NCI-H69 (cell line): ENCODE data around the gene LRCH3.

Experiments used
- DNase-seq: peaks from one replicate; lab custom pipeline; 2025; lab: John Stamatoyannopoulos, UW

Gene LRCH3

DNA sequence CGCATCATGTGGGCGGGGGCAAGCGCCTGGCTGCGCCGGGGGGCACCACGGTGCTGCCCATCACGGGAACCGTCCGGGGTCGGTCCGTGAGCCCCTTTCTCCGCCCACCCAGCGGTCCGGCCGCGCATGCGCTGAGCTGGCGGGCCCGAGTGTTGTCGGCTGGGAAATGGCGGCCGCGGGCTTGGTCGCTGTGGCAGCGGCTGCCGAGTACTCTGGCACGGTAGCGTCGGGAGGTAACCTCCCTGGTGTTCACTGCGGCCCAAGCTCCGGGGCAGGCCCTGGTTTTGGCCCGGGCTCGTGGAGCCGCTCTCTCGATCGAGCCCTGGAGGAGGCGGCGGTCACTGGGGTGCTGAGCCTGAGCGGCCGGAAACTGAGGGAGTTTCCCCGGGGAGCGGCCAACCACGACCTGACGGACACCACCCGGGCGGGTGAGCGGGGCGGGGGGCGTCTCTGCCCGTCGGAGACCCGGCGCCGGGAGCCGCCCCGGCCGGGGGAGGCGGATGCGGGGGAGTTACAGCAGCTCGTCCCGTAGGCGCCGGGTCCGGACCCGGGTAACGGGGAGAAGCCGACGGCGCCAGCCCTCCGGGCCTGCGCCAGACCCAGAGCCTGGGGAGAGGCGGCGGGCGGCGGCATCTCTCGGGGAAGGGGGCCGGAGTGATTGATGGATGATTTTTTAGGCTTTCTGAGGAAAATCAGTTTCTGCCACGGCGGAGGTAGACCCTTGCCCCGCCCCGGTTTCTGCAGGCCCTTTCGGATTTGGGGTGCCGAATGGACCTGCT lies at the start of gene LRCH3:
Gene LRCH3 (plus strand): TSS at position 142 of the 779 bp plus-strand sequence. CDS start 25 bp downstream, at position 167.
- DNase-seq, result peak; percentile 88

DNA sequence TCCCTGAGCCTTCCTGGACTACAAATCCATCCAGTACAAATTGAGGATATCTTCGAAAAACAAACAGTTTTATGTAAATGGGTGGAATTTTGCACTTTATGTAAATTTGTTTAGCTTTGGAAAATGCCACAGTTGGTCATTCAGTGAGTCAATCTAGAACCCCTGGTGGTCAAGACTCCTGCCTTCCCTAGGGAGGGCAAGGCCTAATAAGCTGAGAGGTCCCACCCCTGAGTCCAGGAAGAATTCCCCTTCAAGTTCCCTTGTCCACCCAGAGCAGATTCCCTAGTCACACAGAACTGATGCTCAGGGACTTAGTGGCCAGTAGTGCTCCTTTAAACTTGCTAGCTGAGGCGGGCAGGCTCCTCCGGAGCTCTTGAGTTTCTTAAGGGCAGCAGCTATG lies 48.3 kb upstream of the LRCH3 start:
- no peak for DNase-seq

DNA sequence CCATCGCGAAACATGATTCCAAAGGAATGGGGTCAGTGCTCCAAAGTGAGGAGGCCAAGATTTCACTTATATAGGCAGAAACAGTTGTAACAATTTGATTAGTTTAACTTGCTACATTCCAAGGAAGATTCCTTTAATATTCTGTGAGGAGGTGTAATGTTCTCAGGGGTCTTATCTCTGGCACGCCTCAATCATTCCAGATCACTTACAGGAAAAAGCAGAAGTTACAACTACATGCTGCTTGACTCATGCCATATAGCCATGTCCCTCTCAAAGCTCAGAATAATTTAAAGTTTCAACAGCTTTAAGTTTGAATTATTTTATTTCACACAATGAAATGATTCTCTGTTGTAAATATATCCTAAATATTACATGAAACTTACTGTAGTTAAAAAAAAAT lies 44.8 kb upstream of the LRCH3 start:
- DNase-seq, result no peak

DNA sequence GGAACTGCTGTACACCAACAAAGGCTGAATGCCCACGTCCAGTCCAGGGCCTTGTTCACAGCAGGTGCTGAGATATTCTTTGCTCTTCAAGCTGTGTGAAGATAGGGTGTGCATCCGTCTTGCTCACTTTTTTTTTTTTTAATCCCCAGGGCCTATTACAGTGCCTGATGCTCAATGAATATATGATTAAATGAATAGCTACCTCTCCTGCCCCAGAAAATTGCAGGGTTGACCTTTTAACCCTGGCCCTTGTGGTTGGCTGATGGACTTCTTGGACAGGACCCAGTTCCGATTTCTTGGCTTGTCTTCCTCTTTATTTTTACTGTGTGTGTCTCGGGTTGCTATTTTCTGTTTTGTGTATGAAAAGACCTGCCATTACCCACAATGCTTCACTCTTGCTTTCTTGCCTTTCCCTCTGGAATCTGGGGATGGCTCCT lies 44.2 kb upstream of the LRCH3 start:
- DNase-seq, result peak; percentile 41

GRCh38 chr3:197748597-197749314 lies 42.3 kb upstream of the LRCH3 start:
- peak; percentile 34 for DNase-seq

DNA sequence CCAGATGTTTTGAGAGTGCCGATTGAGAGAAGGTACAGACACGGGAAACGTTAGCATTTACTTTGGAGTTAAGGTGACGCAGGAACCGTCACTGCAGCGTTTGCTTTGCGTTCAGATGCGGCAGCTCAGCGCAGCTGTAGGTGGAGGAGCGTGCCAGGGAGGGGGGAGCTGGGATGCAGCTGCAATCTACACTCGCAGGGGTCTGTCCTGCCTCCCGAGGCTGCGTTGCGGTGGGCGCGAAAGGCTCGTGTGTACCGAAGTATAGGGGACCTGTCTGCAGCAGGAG lies 41.8 kb upstream of the LRCH3 start:
- DNase-seq, result peak; percentile 87

DNA sequence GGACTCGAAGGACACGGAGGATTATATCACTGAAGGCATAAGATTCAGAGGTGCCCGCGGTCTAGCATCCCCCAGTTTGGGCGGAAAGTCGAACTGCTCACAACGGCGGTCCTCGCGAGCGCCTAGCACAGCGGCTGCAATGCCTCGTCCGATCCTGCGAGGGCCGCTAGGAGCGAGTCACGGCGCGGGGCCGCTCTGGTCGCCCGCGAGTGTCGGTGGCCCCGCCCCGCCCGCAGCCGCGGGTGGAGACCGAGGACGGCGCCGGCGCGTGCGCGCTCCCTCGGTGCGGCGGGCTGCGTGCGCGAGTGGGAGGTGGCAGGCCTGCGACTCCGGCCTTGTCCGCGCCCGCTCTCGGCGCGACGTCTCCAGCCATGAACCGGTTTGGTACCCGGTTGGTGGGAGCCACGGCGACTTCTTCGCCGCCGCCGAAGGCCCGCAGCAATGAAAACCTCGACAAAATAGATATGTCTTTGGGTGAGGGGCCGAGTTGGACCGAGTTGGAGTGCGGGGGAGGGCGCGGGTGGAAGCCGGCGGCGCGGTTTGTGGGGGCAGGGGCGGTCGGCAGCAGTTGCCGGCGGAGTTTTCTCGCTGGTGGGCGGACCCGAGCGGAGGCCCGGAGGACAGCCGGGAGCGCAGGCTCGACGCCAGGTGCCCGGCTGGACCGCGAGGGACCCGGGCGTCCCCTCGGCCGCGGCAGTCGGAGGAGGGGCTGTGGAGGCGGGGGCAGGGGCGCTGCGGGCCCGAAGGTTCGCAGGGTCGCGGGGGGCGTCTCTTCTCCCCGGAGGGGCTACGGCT lies 41.3 kb upstream of the LRCH3 start, which contains the start of gene FYTTD1:
Gene FYTTD1 (plus strand): TSS at position 283 of the 795 bp plus-strand sequence. CDS start 89 bp downstream, at position 372.
- peak; percentile 96 for DNase-seq

GRCh38 chr3:197750396-197750831 lies 40.6 kb upstream of the LRCH3 start:
- peak; percentile 78 for DNase-seq

DNA sequence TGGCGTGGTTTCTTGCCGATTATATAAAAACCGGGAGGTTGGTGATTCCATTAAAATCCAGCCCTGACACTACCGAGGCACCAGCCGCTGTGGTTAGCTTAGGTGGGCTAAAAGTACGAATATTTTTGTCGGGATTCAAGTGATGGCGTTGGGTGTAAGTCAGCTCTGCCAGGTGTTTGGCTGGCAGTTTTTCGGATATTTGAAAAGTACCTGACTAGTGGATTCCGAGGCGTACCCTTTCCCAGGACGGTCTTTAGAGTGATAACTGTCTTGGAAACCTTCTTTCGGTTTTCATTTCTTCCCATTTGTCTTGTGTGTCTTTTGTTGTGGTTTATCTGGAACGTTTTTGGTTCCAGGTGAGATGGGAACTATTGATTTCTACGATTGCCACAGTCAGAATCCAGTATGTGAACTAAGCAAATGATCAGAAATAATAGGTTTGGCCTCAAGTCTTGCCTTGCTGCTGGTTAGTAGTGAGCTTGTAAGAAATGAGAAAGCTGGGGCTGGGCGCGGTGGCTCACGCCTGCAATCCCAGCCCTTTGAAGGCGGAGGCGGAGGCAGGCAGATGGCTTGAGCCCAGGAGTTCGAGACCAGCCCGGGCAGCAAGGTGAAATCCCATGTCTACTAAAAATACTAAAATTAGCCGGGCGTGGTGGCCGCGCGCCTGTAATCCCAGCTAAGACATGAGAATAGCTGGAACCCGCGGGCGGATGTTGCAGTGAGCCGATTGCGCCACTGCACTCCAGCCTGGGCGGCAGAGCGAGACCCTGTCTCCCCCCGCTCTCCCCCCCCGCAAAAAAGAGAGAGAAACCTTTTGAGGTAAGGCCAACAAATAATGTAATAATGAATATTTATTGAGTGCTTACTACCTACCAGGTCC lies 40.0 kb upstream of the LRCH3 start:
- DNase-seq, result peak; percentile 68

DNA sequence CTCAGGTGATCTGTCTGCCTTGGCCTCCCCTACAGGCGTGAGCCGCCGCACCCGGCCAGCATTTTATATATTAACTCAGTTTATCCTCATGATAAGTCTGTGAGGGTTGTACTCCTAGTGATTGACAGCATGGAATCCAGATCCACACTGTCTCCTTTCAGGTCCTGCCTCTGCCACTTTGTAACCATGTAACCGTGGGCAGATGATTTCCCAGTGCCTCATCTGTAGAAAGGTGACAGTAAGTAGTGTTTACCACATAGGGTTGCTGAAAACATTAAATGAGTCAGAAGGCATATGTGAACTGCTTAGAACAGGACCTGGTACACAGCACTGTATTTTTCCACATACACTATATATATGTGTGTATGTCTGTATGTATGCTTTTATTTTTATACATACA lies 38.9 kb upstream of the LRCH3 start:
- no peak for DNase-seq

DNA sequence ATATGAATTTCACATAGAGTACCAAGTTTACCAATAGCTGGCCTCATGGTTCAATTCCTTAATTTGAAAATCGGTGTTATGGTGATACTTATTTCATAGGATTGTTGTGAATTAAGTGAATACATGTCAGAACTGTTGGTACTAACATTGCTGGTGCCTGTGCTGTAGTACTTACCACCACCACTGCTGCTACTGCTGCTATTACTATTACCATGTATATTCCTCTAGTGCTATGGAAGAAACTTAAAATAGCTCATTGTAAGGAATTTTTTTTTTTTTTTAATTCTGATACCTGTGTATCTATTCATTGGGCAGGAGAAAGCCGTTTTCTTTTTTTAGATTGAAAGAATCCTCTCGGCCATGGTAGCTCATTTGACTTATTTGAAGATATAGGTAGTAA lies 37.8 kb upstream of the LRCH3 start:
- no peak for DNase-seq

DNA sequence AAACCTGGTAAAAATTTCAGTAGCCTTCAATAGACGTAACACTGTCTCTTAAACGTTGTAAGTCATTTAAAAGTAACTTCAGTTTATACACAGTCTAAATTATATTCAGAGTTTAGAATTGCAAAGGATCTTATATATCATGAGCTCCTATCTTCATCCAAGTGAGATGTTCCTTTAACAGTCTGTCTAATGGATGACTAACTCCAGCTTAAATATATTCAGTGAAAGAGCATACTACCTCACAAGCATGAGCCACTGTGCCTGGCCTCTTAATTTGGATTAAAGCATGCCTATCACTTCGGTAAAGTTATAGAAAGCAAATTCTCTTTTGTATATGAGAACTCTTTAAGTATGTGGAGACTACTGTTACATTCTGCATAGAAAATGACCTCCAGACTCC lies 34.4 kb upstream of the LRCH3 start:
- DNase-seq, result no peak

GRCh38 chr3:197758512-197758911 lies 32.5 kb upstream of the LRCH3 start:
- DNase-seq, result no peak

GRCh38 chr3:197761784-197762183 lies 29.3 kb upstream of the LRCH3 start:
- DNase-seq, result no peak

DNA sequence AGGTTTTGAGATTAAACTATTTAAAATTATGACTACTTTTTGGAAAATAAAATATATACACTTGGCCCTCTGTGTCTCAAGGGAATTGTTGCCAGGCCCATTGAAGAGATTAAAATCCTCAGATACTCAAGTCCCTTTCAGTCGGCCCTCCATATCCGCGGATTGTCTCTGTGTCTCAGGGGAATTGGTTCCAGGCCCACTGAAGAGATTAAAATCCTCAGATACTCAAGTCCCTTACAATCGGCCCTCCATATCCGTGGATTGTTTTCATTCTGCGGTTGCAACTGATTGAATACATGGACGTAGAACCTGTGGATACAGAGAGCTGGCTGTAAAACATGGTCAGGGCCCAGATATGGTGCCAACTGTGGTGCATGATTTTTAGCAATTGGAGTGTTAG lies 15.7 kb upstream of the LRCH3 start:
- no peak for DNase-seq

GRCh38 chr3:197782230-197782629 lies 8.8 kb upstream of the LRCH3 start:
- no peak for DNase-seq

DNA sequence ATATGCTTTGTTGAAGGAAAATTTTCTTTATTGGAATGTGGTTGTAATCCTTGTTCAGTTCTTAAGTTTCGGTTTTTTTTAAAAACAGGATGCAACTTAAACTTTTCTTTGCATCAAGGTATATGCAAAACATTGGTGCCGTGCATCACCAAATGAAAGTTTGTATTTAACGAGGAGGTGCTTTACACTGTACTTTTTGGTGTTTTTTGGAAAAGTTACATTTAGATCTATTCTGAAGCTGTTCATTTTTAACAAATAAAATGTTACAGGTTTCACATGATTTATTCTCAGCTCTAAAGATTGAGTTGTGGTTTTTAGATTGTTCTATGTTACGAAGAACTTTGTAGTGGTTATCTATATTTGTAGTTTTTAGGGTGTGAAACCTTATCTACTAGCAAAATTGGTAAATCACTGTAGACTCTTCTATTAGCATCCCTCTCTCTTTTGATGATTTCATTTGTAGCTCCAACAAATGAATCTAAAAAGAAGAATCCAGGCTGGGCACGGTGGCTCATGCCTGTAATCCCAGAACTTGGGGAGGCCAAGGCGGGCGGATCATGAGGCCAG lies 7.0 kb upstream of the LRCH3 start:
- no peak for DNase-seq

GRCh38 chr3:197787412-197787811 lies 3.6 kb upstream of the LRCH3 start:
- no peak for DNase-seq

- no peak for DNase-seq
Observed at GRCh38 chr3:197789309-197789708, 1.7 kb upstream of the LRCH3 start.

DNA sequence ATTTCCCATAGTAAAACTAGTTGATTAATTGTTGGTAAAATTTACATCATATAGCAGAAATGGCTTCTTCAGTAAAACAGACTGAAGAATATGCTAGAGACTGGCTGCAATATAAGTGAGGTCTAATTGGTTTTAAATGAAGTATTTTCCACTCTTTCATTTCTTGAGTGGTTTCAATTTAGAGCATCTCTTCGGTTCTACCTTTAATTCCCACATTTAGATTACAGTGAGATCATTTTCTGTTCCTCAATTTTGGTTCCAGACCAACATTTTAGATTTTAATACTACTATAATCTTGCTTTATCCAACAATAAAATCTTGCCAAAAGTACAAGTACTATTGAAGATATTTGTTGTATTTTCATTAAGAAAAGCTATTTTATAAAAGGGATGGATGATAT lies 1.0 kb upstream of the LRCH3 start:
- no peak for DNase-seq
